IPS-NIHi7 (cell line): ENCODE data around the gene PLEKHG5.
"Not testable (repeated sequence)": the region's sequence is repeated elsewhere in the genome, so short reads cannot be mapped to it uniquely, and the experiment has no call there.

Experiments used
- DNase-seq: peaks from one replicate; pipeline ENCODE4 v3.0.0; 2012; ENCODE audit warnings: mixed read lengths; ENCODE audit errors: extremely low spot score

Gene PLEKHG5

DNA sequence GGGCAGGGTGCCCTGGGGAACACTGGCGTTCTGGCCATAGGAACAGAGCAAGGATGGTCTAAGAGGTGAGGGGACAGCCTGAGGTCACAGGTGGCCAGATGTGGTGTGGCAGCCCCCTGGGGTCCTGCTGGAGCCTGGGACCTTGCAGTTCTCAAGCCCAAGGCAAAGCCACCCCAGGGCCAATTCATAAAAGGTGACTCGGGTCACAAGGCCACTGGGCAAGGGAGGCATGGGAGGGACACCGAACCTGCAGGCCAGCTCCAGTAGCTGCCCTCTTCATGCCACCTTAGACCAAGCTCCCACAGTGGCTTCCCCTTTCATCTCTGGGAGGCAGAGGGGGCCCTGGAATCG lies 44.8 kb downstream of the PLEKHG5 start:
- no peak for DNase-seq

GRCh38 chr1:6445929-6446328 lies 45.5 kb downstream of the PLEKHG5 start:
- DNase-seq: not testable (repeated sequence)

- DNase-seq: no peak
Observed at GRCh38 chr1:6445062-6445763, 46.3 kb downstream of the PLEKHG5 start.

DNA sequence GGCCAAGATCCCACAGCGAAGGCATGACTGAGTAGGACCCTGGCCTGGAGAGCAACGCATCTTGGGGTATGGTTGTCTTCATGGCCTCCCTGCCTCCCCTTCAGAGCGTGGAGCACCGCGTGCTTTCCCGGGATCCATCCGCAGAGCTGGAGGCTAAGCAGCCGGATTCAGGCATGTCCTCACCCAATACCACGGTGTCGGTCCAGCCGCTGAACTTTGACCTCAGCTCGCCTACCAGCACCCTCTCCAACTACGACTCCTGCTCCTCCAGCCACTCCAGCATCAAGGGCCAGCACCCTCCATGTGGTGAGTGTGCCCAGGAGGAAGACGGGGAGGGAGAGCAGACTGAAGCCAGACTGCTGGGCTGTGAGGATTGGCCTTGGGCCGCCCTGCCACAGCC lies 47.1 kb downstream of the PLEKHG5 start:
- no peak for DNase-seq

GRCh38 chr1:6443339-6444115 lies 47.9 kb downstream of the PLEKHG5 start:
- DNase-seq: no peak

- DNase-seq: no peak
Observed at GRCh38 chr1:6441586-6441985, 49.9 kb downstream of the PLEKHG5 start.

GRCh38 chr1:6440198-6441126 lies 51.0 kb downstream of the PLEKHG5 start:
- peak; percentile 71 for DNase-seq

DNA sequence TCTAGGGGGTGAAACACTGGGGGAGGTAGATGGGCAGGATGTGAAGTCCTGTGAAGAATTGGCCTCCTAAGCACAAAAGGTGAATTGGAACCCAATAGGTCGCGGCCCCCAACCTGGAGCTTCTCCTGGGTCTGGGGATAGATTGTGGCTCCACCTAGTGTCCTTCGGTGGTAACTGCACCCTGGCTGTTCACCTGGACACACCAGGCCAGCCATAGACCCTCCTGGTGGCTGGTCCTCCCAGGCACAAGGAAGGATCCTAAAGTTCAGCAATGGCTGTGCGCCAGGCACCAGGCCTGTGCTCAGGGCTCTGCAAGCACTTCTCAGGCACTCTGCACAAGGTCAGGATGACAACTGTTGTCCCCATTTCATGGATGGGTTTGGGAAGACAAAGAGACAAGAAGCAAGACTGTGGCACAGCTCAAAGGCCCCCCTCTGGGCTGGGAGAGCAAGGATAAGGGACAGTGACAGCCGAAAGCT lies 53.4 kb downstream of the PLEKHG5 start:
- DNase-seq: peak; percentile 94

GRCh38 chr1:6437012-6437700 lies 54.3 kb downstream of the PLEKHG5 start:
- DNase-seq: not testable (repeated sequence)

DNA sequence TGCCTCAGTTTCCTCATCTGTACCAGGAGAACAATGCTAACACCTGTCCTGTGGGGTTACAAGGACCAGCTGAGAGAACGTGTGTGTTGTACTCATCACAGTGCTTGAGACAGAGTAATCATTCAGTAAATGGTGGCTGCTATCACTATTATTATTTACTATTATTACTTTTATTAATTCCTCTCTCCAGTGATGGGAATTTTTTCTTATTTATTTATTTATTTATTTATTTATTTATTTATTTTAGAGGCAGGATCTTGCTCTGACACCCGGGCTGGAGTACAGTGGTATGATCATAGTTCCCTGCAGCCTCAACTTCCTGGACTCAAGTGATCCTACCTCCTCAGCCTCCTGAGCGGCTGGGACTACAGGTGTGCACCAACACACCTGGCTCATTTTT lies 55.2 kb downstream of the PLEKHG5 start:
- not testable (repeated sequence) for DNase-seq

GRCh38 chr1:6435547-6435946 lies 55.9 kb downstream of the PLEKHG5 start:
- DNase-seq: no peak

GRCh38 chr1:6435129-6435528 lies 56.3 kb downstream of the PLEKHG5 start:
- DNase-seq: no peak

GRCh38 chr1:6434186-6434585 lies 57.3 kb downstream of the PLEKHG5 start:
- DNase-seq: no peak

DNA sequence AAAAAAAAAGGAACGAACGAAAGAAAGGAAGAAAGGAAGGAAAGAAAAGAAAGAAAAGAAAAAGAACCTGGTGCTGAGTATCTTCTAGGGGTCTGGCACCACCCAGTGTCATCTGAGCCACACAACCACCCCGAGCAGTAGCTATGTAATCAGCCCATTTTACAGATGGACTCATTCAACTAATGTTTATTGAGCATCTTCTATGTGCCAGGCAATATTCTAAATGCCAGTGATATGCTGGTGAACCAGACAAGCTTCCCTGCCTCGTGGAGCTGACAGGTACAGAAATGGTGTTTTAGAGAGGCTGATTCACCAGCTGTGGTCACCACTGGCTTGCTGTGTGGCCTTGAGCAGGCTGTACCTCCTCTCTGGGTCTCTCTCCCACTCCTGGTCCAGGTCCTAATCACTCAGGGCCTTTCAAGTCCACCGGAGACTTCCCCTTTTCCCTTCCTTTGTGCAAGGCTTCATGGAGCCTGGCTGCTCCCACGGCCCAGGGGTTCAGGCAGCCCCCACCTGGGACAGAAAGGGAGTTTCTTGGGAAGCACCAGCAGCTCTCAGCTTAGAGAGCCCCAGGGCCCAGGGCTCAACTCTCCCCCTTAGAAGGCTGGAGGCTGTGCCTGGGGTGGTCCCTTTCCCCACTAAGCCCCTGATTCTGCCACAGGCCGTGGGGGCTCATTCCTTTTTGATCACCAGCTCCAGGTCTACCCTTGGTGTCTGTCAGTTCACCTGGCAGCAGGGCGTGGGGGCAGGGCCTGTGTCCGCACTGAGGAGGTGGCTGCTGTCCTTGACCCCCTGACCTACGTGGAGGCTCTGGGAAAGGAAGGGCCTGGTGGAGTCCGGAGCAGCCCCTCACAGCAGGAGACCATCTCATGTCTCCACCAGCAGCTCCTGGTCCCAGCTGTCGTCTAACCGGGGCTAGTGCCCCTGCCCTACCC lies 59.6 kb downstream of the PLEKHG5 start:
- DNase-seq: not testable (repeated sequence)

DNA sequence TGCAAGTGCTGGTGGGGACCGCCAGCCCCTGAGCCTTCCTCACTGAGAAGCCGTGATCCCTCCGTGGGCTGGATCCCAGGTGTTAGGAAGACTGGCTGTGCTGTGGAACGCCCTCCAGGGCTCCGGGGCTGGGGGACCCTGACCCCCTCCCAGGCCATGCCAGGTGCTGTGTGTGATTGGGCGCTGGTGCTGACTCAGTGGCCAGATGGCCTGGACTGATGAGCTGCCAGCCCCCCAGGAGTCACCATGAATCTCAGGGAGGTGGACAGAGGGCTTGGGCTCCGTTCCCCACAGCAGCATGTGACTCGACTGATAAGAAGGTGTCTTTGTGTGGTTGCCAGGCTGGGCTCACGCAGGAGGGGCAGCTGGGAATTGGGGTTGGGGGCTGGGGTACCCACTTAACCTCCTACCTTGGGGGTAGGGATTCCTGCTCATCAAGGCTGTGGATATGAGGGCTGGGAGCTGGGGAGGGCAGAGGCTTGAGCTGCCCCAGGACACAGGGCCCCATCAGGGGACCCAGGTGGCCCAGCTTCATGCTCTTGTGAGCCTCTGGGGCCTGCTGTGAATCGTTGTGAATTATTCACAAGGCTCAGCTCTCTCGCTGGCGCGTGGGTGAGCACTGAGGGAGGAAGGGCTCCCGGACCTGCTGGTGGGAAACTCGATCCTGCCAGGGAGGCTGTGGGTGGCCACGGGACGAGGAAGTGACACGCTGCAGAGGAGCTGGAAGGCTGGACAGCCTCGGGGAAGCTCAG lies 61.6 kb downstream of the PLEKHG5 start:
- DNase-seq: not testable (repeated sequence)

- not testable (repeated sequence) for DNase-seq
Observed at GRCh38 chr1:6428453-6428852, 63.0 kb downstream of the PLEKHG5 start.

- no peak for DNase-seq
Observed at GRCh38 chr1:6427441-6428390, 63.8 kb downstream of the PLEKHG5 start.

GRCh38 chr1:6426972-6427350 lies 64.5 kb downstream of the PLEKHG5 start:
- DNase-seq: no peak
